CD4-positive, alpha-beta memory T cell (primary cell): ENCODE measurements around the gene FGF1. TPM values are rescaled to one million over a fixed set of nuclear protein-coding genes. Genes with fewer than 3 reads are reported as not detected.
A peak's percentile ranks its signal among the peaks of the same experiment; 100 is the strongest.

ENCODE experiments used
- CTCF ChIA-PET: fragments of 350-600 bp; sonication (Branson Sonifier 250); formaldehyde crosslinking; loops from one replicate; lab custom pipeline; 2021; ENCODE audit warnings: inconsistent platforms; ENCODE audit not compliant: partially characterized antibody; lab: Charles Lee
- POLR2A ChIA-PET: fragments of 350-600 bp; sonication (Branson Sonifier 250); formaldehyde crosslinking; loops from one replicate; lab custom pipeline; 2021; ENCODE audit not compliant: partially characterized antibody; lab: Charles Lee
- DNase-seq, 5 donors: peaks; one replicate each; pipeline versions ENCODE4 v3.0.0 to v3.0.0-alpha.2; 2020 to 2022; ENCODE audit warnings: mixed read lengths in 1 of 5
- H3K27ac ChIP-seq: one replicate; pipeline ENCODE4 v1.7.0; 2013; ENCODE audit warnings: low read depth, low read length
- H3K27me3 ChIP-seq: 2 replicates; pipeline ENCODE4 v1.7.0; 2013; ENCODE audit warnings: mild to moderate bottlenecking, low read length, moderate library complexity; ENCODE audit not compliant: insufficient read depth
- H3K36me3 ChIP-seq: 2 replicates; pipeline ENCODE4 v1.7.0; 2013; ENCODE audit warnings: mild to moderate bottlenecking, low read length, moderate library complexity; ENCODE audit not compliant: insufficient read depth
- H3K4me1 ChIP-seq: 2 replicates; pipeline ENCODE4 v1.7.0; 2013; ENCODE audit warnings: mild to moderate bottlenecking, low read length, moderate library complexity; ENCODE audit not compliant: insufficient read depth
- H3K4me3 ChIP-seq, 2 donors: one replicate each; pipeline ENCODE4 v1.7.0; 2013; ENCODE audit warnings: low read length in 2 of 2, mild to moderate bottlenecking in 1 of 2
- H3K9me3 ChIP-seq, 2 donors: one replicate each; pipeline ENCODE4 v1.7.0; 2013; ENCODE audit warnings: low read length in 2 of 2, control low read depth in 1 of 2; ENCODE audit not compliant: control insufficient read depth in 1 of 2
- H3K27ac Mint-ChIP-seq, 7 donors: one replicate each; pipeline ENCODE4 v1.8.0; 2020 to 2021; ENCODE audit warnings: mixed read lengths in 7 of 7, mild to moderate bottlenecking in 6 of 7, inconsistent platforms in 3 of 7, moderate library complexity in 3 of 7
- H3K27me3 Mint-ChIP-seq, 2 donors: one replicate each; pipeline ENCODE4 v1.8.0; 2020 to 2021; ENCODE audit warnings: mixed read lengths in 2 of 2
- H3K36me3 Mint-ChIP-seq, 2 donors: one replicate each; pipeline ENCODE4 v1.8.0; 2020 to 2021; ENCODE audit warnings: mixed read lengths in 2 of 2, inconsistent platforms in 1 of 2, mild to moderate bottlenecking in 1 of 2
- H3K4me1 Mint-ChIP-seq, 4 donors: one replicate each; pipeline ENCODE4 v1.8.0; 2020 to 2021; ENCODE audit warnings: mixed read lengths in 4 of 4, mild to moderate bottlenecking in 1 of 4
- H3K4me3 Mint-ChIP-seq, 8 donors: one replicate each; pipeline ENCODE4 v1.8.0; 2020 to 2021; ENCODE audit warnings: mixed read lengths in 8 of 8, mild to moderate bottlenecking in 7 of 8, moderate library complexity in 6 of 8, inconsistent platforms in 3 of 8
- H3K9me3 Mint-ChIP-seq, 8 donors: one replicate each; pipeline ENCODE4 v1.8.0; 2020 to 2021; ENCODE audit warnings: mixed read lengths in 8 of 8, mild to moderate bottlenecking in 5 of 8, inconsistent platforms in 3 of 8, moderate library complexity in 1 of 8
- intact Hi-C: fragments of 100-400 bp; cut with micrococcal nuclease; formaldehyde crosslinking; loops from one replicate; pipeline ENCODE4 v1.15.1; 2023
- polyA plus RNA-seq, 2 donors: library from polyadenylated mRNA; unstranded; fragments of 300-500 nt; fragmentation: Illumina TruSeq; gene quantifications; one replicate each; pipeline ENCODE4 v1.2.3, GENCODE V29; 2021
- total RNA-seq, 2 experiments: library from RNA; stranded (reverse); gene quantifications; one replicate each; pipeline ENCODE4 v1.2.3, GENCODE V29; 2021

Gene FGF1
- total and polyA plus RNA-seq, 4 experiments from 2014 or later = not detected

- ChIA-PET POLR2A (interaction anchor here (0.6 kb wide), 1 partner anchor 46 kb away, joined by 3 read pairs; no protein-coding TSS in a partner anchor), CTCF (interaction anchor here (0.7 to 12.4 kb wide), 4 partner anchors 8 to 161 kb away, joined by 3 to 252 read pairs (median 22); no protein-coding TSS in a partner anchor)
- no peak for DNase-seq
- no peaks in the 10 kb centered on the region for H3K36me3 Mint-ChIP-seq
- no peak overlapping the region for H3K4me3 Mint-ChIP-seq
- no peaks in the 10 kb centered on the region for H3K36me3 ChIP-seq
- H3K27ac ChIP-seq = no peak overlapping the region
- intact Hi-C loops = no loop called here
- no peaks in the 10 kb centered on the region for H3K9me3 ChIP-seq
- peaks cover 8 to 10% of the 10 kb centered on the region in 2 donors for H3K27me3 Mint-ChIP-seq
- H3K4me3 ChIP-seq = no peak overlapping the region
- H3K9me3 Mint-ChIP-seq = no peaks in the 10 kb centered on the region
- no peaks in the 10 kb centered on the region for H3K27me3 ChIP-seq
- no peak overlapping the region for H3K27ac Mint-ChIP-seq
- no peaks in the 10 kb centered on the region for H3K4me1 ChIP-seq
- peaks cover 0 to 2% (median 0%) of the 10 kb centered on the region in 4 donors for H3K4me1 Mint-ChIP-seq
These were observed 36.3 kb upstream of the FGF1 start for GRCh38 chr5:142722146-142722545.

GRCh38 chr5:142720641-142721271 lies 34.9 kb upstream of the FGF1 start:
- H3K9me3 Mint-ChIP-seq = no peaks in the 10 kb centered on the region
- POLR2A ChIA-PET = no interaction called here
- Histone ChIP-seq H3K4me1 (no peaks in the 10 kb centered on the region), H3K4me3 (no peak overlapping the region), H3K27me3 (no peaks in the 10 kb centered on the region), H3K27ac (no peak overlapping the region), H3K9me3 (no peaks in the 10 kb centered on the region), H3K36me3 (no peaks in the 10 kb centered on the region)
- CTCF ChIA-PET = interaction anchor here (0.8 to 12.4 kb wide), 4 partner anchors 8 to 163 kb away, joined by 3 to 252 read pairs (median 23); no protein-coding TSS in a partner anchor
- DNase-seq = no peak
- no peak overlapping the region for H3K4me3 Mint-ChIP-seq
- intact Hi-C loops = no loop called here
- no peak overlapping the region for H3K27ac Mint-ChIP-seq
- H3K27me3 Mint-ChIP-seq = peaks cover 8 to 10% of the 10 kb centered on the region in 2 donors
- peaks cover 0 to 2% (median 0%) of the 10 kb centered on the region in 4 donors for H3K4me1 Mint-ChIP-seq
- H3K36me3 Mint-ChIP-seq = no peaks in the 10 kb centered on the region

GRCh38 chr5:142719836-142720370 lies 34.0 kb upstream of the FGF1 start:
- intact Hi-C loops = loop anchor here (10.0 kb wide), 1 partner anchor 1245 kb away; no protein-coding TSS in a partner anchor
- H3K9me3 ChIP-seq = no peaks in the 10 kb centered on the region
- Mint-ChIP-seq H3K36me3 (no peaks in the 10 kb centered on the region), H3K9me3 (no peaks in the 10 kb centered on the region), H3K27me3 (peaks cover 8 to 10% of the 10 kb centered on the region in 2 donors), H3K4me3 (no peak overlapping the region), H3K4me1 (peaks cover 0 to 2% (median 0%) of the 10 kb centered on the region in 4 donors), H3K27ac (no peak overlapping the region)
- no peak overlapping the region for H3K4me3 ChIP-seq
- DNase-seq = no peak
- H3K36me3 ChIP-seq = no peaks in the 10 kb centered on the region
- H3K27me3 ChIP-seq = no peaks in the 10 kb centered on the region
- ChIA-PET POLR2A (no interaction called here), CTCF (interaction anchor here (1.0 to 12.4 kb wide), 7 partner anchors 22 to 163 kb away, joined by 3 to 252 read pairs (median 4); no protein-coding TSS in a partner anchor)
- H3K4me1 ChIP-seq = no peaks in the 10 kb centered on the region
- no peak overlapping the region for H3K27ac ChIP-seq

GRCh38 chr5:142717582-142718215 lies 31.8 kb upstream of the FGF1 start:
- H3K4me3 ChIP-seq = no peak overlapping the region
- peaks cover 8 to 10% of the 10 kb centered on the region in 2 donors for H3K27me3 Mint-ChIP-seq
- ChIA-PET POLR2A (no interaction called here), CTCF (interaction anchor here (0.7 to 12.4 kb wide), 22 partner anchors 11 to 166 kb away, joined by 3 to 252 read pairs (median 4); partner anchors contain the start of gene ARHGAP26)
- H3K9me3 ChIP-seq = no peaks in the 10 kb centered on the region
- peaks cover 10% of the 10 kb centered on the region for H3K4me1 ChIP-seq
- H3K27me3 ChIP-seq = no peaks in the 10 kb centered on the region
- no peaks in the 10 kb centered on the region for H3K36me3 ChIP-seq
- intact Hi-C loops = loop anchor here (1.0 to 10.0 kb wide), 3 partner anchors 150 to 1247 kb away; no protein-coding TSS in a partner anchor
- H3K27ac Mint-ChIP-seq = no peak overlapping the region
- no peak overlapping the region for H3K4me3 Mint-ChIP-seq
- H3K4me1 Mint-ChIP-seq = peaks cover 5 to 8% (median 7%) of the 10 kb centered on the region in 4 donors
- no peak overlapping the region for H3K27ac ChIP-seq
- H3K36me3 Mint-ChIP-seq = no peaks in the 10 kb centered on the region
- DNase-seq = peak in 3 of 5 donors; percentile 13 to 25 (median 25)
- no peaks in the 10 kb centered on the region for H3K9me3 Mint-ChIP-seq

- DNase-seq = peak in 3 of 5 donors; percentile 13 to 14 (median 14)
- no peaks in the 10 kb centered on the region for H3K27me3 ChIP-seq
- Mint-ChIP-seq H3K36me3 (no peaks in the 10 kb centered on the region), H3K27me3 (peaks cover 8% of the 10 kb centered on the region in 2 donors), H3K4me3 (no peak overlapping the region), H3K9me3 (peaks cover 0 to 2% (median 0%) of the 10 kb centered on the region in 8 donors), H3K27ac (no peak overlapping the region), H3K4me1 (peaks cover 5 to 13% (median 10%) of the 10 kb centered on the region in 4 donors)
- no peaks in the 10 kb centered on the region for H3K36me3 ChIP-seq
- no peak overlapping the region for H3K4me3 ChIP-seq
- ChIA-PET CTCF (interaction anchor here (0.8 to 12.4 kb wide), 20 partner anchors 12 to 166 kb away, joined by 3 to 252 read pairs (median 6); partner anchors contain the start of gene ARHGAP26), POLR2A (no interaction called here)
- H3K9me3 ChIP-seq = no peaks in the 10 kb centered on the region
- H3K27ac ChIP-seq = no peak overlapping the region
- H3K4me1 ChIP-seq = peaks cover 11% of the 10 kb centered on the region
- intact Hi-C loops = loop anchor here (1.0 to 10.0 kb wide), 3 partner anchors 150 to 1248 kb away; no protein-coding TSS in a partner anchor
These were observed 31.1 kb upstream of the FGF1 start for GRCh38 chr5:142716963-142717362.

GRCh38 chr5:142715291-142715690 lies 29.4 kb upstream of the FGF1 start:
- no peak overlapping the region for H3K27ac Mint-ChIP-seq
- H3K4me3 Mint-ChIP-seq = no peak overlapping the region
- peaks cover 11% of the 10 kb centered on the region for H3K4me1 ChIP-seq
- no peaks in the 10 kb centered on the region for H3K36me3 Mint-ChIP-seq
- peaks cover 7 to 18% (median 10%) of the 10 kb centered on the region in 4 donors for H3K4me1 Mint-ChIP-seq
- CTCF ChIA-PET = interaction anchor here (1.0 to 12.4 kb wide), 9 partner anchors 8 to 344 kb away, joined by 3 to 252 read pairs (median 27); no protein-coding TSS in a partner anchor
- H3K27me3 ChIP-seq = no peaks in the 10 kb centered on the region
- H3K27ac ChIP-seq = no peak overlapping the region
- peaks cover 0 to 4% (median 2%) of the 10 kb centered on the region in 8 donors for H3K9me3 Mint-ChIP-seq
- DNase-seq = no peak
- no peak overlapping the region for H3K4me3 ChIP-seq
- H3K36me3 ChIP-seq = no peaks in the 10 kb centered on the region
- H3K9me3 ChIP-seq = no peaks in the 10 kb centered on the region
- POLR2A ChIA-PET = interaction anchor here (0.8 kb wide), 1 partner anchor 172 kb away, joined by 3 read pairs; no protein-coding TSS in a partner anchor
- peaks cover 8% of the 10 kb centered on the region in 2 donors for H3K27me3 Mint-ChIP-seq
- intact Hi-C loops = loop anchor here (10.0 kb wide), 1 partner anchor 1250 kb away; no protein-coding TSS in a partner anchor
